Astrocyte of the cerebellum (primary cell): ENCODE measurements around the gene SNUPN.

Source experiments
- DNase-seq: peaks from one replicate; pipeline ENCODE4 v3.0.0-alpha.2; 2011; ENCODE audit warnings: low read depth
- H3K4me3 ChIP-seq: 2 replicates; pipeline ENCODE4 v1.5.1; 2011; ENCODE audit warnings: mild to moderate bottlenecking, low read depth, low read length, moderate library complexity
- CTCF ChIP-seq: IDR thresholded peaks from 2 replicates; pipeline ENCODE4 v1.5.1; 2012; ENCODE audit warnings: low read length, low read depth, moderate library complexity, mild to moderate bottlenecking; ENCODE audit errors: missing control alignments
- in situ Hi-C: cut with HindIII; loops from 2 replicates; pipeline ENCODE4 v1.10.0; 2017; ENCODE audit warnings: low sequenced_read_pairs

SNUPN gene

GRCh38 chr15:75654201-75654907, 28.8 kb upstream of the SNUPN start:
- TF ChIP-seq CTCF: no peak
- no peak for DNase-seq
- in situ Hi-C loops: no loop called here
- H3K4me3 ChIP-seq: no peak overlapping the region

- DNase-seq: no peak
- TF ChIP-seq CTCF: no peak
- in situ Hi-C loops: no loop called here
- no peak overlapping the region for H3K4me3 ChIP-seq
Observed at GRCh38 chr15:75653347-75653913, 27.9 kb upstream of the SNUPN start.

- DNase-seq: no peak
- in situ Hi-C loops: no loop called here
- peak overlapping the region; percentile 87 for H3K4me3 ChIP-seq
- TF ChIP-seq CTCF: no peak
Observed at GRCh38 chr15:75651810-75652543, 26.5 kb upstream of the SNUPN start.

- in situ Hi-C loops: no loop called here
- H3K4me3 ChIP-seq: peak overlapping the region; percentile 87
- DNase-seq: no peak
- no peak for TF ChIP-seq CTCF
Observed at GRCh38 chr15:75650908-75651809, 25.6 kb upstream of the SNUPN start.

GRCh38 chr15:75649848-75650247, 24.3 kb upstream of the SNUPN start:
- in situ Hi-C loops: loop anchor here (25.0 kb wide), 2 partner anchors 162 to 188 kb away; partner anchors contain the start of gene SIN3A
- peak overlapping the region; percentile 87 for H3K4me3 ChIP-seq

More at GRCh38 chr15:75649848-75650247, 24.3 kb upstream of the SNUPN start:
- DNase-seq: no peak
- TF ChIP-seq CTCF: no peak
